ENCODE data around the gene ERFE. TPM values are rescaled to one million over a fixed set of nuclear protein-coding genes. Genes with fewer than 3 reads are reported as not detected.
"Not testable (repeated sequence)": the region's sequence is repeated elsewhere in the genome, so short reads cannot be mapped to it uniquely, and the experiment has no call there.

Gene ERFE, protein sequence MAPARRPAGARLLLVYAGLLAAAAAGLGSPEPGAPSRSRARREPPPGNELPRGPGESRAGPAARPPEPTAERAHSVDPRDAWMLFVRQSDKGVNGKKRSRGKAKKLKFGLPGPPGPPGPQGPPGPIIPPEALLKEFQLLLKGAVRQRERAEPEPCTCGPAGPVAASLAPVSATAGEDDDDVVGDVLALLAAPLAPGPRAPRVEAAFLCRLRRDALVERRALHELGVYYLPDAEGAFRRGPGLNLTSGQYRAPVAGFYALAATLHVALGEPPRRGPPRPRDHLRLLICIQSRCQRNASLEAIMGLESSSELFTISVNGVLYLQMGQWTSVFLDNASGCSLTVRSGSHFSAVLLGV
- total RNA-seq, result 9.8 and 86.8 TPM in 2 replicates

DNA sequence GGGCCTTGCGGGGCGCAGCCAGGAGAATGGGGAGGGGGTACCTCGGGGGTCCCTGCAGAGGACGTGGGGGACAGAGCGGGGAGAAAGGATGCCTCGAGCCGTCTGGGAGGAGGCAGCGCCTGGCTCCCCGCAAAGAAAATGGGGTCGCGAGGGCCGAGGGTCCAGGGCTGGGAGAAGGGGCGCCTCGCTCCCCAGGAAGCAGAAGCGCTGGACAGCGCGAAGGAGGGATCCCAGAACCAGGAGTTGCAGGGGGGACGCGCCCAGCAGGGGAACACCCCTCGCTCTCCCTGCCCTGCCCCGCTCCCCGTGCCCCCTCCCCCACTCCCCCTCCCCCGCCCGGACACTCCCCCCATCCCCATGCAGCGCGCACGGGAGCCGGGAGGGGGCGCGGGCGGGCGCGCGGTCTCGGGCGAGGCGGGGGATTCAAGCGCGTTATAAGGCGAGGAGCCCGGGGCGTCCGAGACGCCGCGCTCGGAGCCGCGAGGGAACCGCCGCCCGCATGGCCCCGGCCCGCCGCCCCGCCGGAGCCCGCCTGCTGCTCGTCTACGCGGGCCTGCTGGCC is at the start of gene ERFE:
TSS of gene ERFE (plus strand) at position 462 of the 562 bp plus-strand sequence. CDS start at position 500, 38 bp downstream.
- TF ChIP-seq, protein P1, sequence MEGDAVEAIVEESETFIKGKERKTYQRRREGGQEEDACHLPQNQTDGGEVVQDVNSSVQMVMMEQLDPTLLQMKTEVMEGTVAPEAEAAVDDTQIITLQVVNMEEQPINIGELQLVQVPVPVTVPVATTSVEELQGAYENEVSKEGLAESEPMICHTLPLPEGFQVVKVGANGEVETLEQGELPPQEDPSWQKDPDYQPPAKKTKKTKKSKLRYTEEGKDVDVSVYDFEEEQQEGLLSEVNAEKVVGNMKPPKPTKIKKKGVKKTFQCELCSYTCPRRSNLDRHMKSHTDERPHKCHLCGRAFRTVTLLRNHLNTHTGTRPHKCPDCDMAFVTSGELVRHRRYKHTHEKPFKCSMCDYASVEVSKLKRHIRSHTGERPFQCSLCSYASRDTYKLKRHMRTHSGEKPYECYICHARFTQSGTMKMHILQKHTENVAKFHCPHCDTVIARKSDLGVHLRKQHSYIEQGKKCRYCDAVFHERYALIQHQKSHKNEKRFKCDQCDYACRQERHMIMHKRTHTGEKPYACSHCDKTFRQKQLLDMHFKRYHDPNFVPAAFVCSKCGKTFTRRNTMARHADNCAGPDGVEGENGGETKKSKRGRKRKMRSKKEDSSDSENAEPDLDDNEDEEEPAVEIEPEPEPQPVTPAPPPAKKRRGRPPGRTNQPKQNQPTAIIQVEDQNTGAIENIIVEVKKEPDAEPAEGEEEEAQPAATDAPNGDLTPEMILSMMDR (conservative IDR thresholded peaks at IDR 0.05; ENCODE audit: low read depth, low read length), result peak; percentile 38
- peak within 1 kb of the TSS; percentile 62 for H3K4me3 ChIP-seq (ENCODE audit: low read depth, low read length)
- DNase-seq (ENCODE audit: low read depth), result no peak

DNA sequence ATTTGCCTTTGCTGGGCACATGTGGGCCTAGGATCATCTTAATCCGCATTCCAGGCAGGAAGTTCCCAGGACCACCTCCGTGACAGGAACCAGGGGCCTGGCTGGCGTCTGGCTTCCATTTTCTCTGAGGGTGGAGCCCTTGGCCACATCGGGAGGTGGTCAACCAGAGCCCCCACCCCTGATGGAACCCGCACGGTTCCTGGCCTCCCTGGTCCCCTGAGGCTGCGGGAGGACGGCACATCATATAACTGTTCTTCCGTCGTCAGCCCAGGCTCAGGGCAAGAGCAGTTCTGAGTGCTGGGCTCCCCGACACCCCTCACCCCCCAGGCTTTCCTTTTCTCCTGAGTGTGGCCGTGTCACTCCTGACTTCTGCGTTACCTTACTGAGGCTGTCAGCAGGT is 45.2 kb upstream of the ERFE start:
- no peak for DNase-seq (ENCODE audit: low read depth)
- no peak overlapping the region for H3K4me3 ChIP-seq (ENCODE audit: low read depth, low read length)
- TF ChIP-seq, protein P1 (conservative IDR thresholded peaks at IDR 0.05; ENCODE audit: low read depth, low read length), result no peak

DNA sequence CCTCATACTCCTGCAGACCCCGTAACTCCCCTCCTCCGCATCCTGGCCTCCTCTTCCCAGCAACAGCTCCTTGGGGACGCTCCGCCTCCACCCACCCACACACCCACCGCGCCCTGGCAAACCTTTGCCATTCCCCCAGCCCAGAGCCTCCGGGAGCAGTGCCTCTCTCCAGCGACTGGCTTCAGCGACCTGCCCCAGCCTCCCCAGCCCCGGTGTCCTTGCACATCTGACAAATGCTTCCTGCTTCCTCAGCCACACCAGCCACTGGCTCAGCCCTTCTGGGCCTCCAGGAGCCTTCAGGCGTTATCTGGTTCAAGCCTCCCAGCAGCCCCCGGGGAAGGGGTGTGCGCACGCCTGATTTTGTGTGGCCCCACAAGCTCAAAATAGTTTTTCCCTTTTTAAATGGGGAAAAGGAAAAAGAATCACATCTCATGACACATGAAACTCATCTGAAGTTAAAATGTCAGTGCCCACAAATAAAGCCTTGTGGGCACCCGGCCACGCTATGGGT is 44.4 kb upstream of the ERFE start:
- no peak overlapping the region for H3K4me3 ChIP-seq (ENCODE audit: low read depth, low read length)
- DNase-seq (ENCODE audit: low read depth), result no peak
- TF ChIP-seq, protein P1 (conservative IDR thresholded peaks at IDR 0.05; ENCODE audit: low read depth, low read length), result no peak

DNA sequence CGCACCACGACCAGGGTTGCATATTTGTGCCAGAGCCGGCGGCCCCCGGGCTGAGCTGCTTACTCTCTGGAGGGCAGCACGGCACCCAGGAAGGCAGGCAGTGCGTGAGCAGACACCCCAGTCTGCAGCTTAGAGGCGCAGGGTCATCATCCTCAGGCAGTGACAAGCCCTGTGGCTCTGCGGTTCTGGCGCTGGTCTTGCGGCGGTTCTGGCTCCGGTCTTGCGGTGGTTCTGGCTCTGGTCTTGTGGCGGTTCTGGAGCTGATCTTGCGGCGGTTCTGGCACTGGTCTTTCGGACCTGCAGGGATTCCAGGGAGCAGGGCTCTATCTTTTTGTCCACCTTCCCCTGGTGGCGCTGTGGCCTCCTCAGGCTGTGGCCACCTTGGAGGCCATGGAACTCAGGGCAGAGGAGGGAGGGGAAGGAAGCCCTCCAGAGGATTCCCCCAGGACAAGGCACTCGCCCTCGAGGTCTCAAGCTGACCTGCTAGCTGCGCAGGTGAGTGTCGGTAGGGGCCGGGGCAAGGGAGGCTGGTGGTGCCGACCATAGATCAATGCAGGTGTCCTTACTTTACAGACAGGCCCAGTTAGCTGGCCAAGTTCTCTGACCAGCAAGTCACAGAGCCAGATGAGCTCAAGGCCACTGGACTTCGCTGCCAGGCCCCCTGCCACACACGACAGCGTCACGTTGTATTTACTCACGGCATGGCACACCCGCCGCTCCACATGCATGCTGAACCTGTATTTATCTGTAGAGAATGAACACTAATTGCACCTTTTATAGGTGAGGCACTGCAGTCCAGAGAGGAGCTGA is 43.7 kb upstream of the ERFE start:
- no peak overlapping the region for H3K4me3 ChIP-seq (ENCODE audit: low read depth, low read length)
- TF ChIP-seq, protein P1 (conservative IDR thresholded peaks at IDR 0.05; ENCODE audit: low read depth, low read length), result no peak
- no peak for DNase-seq (ENCODE audit: low read depth)

DNA sequence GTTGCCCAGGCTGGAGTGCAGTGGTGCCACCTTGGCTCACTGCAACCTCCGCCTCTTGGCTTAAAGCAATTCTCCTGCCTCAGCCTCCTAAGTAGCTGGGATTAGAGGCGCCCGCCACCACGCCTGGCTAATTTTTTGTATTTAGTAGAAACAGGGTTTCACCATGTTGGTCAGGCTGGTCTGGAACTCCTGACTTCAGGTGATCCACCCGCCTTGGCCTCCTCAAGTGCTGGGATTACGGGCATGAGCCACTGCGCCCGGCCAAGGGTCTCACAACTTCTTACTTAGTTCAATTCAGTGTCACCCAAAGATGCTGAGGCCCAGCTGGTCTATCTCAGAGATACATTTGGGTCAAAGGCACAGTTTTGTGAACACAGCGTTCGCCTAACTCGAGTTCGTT is 43.1 kb upstream of the ERFE start:
- H3K4me3 ChIP-seq (ENCODE audit: low read depth, low read length); DNase-seq (ENCODE audit: low read depth): not testable (repeated sequence)

DNA sequence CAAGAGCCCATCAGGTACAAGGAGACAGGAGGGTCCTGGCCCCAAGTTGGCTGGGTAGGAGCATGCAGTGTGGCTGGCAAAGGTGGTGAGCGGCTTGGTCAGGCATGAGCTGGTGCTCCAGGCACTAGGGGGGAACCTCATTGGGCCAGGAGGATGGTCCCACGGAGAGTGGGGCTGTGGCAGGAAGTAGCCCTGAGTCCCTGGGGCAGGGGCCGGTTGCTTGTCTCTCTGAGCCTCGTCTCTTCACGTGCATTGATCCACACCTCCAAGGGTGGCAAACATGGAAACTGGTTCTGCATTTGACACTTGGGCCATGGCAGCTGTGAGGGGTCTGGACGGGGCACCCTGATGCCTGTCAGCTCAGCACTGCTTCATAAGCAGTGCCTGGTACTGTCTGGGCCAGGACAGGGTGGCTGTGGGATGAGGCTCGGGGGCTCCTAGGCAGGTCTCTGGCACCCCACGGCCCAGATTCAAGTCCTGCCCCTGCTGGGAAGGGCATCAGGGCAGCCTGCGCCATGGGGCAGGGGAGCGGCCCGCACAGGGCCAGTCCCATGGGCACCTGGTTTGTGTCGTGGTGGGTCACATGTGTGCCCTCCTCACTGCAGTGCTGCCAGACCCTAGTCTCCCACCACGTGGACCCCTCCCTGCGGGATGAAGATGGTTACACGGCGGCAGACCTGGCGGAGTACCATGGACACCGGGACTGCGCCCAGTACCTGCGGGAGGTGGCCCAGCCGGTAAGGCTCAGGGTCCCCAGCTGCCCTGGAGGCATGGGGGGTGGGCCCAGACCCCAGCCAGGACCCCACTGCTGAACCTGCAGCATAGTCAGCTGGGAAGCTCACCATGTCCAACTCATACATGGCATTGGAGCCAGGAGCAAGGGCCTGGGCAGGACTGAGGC is 42.2 kb upstream of the ERFE start:
- TF ChIP-seq, protein P1 (conservative IDR thresholded peaks at IDR 0.05; ENCODE audit: low read depth, low read length), result no peak
- no peak for DNase-seq (ENCODE audit: low read depth)
- H3K4me3 ChIP-seq (ENCODE audit: low read depth, low read length), result no peak overlapping the region
